Nephron progenitor cell (in vitro differentiated cells): Measurements from ENCODE around the gene EXOC4.

Experiments used
- DNase-seq: peaks from one replicate; pipeline ENCODE4 v3.0.0; 2021
- H3K27ac Mint-ChIP-seq: 2 replicates; pipeline ENCODE4 v1.8.0; 2021; ENCODE audit warnings: mild to moderate bottlenecking, moderate library complexity, mixed read lengths
- H3K27me3 Mint-ChIP-seq: 2 replicates; pipeline ENCODE4 v1.8.0; 2021; ENCODE audit warnings: mild to moderate bottlenecking, low read depth, mixed read lengths; ENCODE audit not compliant: poor library complexity
- H3K36me3 Mint-ChIP-seq: 2 replicates; pipeline ENCODE4 v1.8.0; 2021; ENCODE audit warnings: low read depth, mixed read lengths
- H3K4me1 Mint-ChIP-seq: 2 replicates; pipeline ENCODE4 v1.8.0; 2021; ENCODE audit warnings: mixed read lengths
- H3K4me3 Mint-ChIP-seq: 2 replicates; pipeline ENCODE4 v1.8.0; 2021; ENCODE audit warnings: mild to moderate bottlenecking, moderate library complexity, mixed read lengths
- H3K9me3 Mint-ChIP-seq: 2 replicates; pipeline ENCODE4 v1.8.0; 2021; ENCODE audit warnings: mild to moderate bottlenecking, moderate library complexity, mixed read lengths
- CTCF ChIP-seq: fragments of 200-600 bp; sonication (generic); IDR thresholded peaks from 2 replicates; pipeline ENCODE4 v1.5.0; 2021; ENCODE audit warnings: antibody characterized with exemption

Gene EXOC4

GRCh38 chr7:133591704-133592340 lies 338.9 kb downstream of the EXOC4 start:
- Mint-ChIP-seq H3K4me3 (no peak overlapping the region), H3K4me1 (no peaks in the 10 kb centered on the region), H3K36me3 (no peaks in the 10 kb centered on the region), H3K9me3 (no peaks in the 10 kb centered on the region), H3K27me3 (no peaks in the 10 kb centered on the region), H3K27ac (no peak overlapping the region)
- TF ChIP-seq CTCF, result no peak
- DNase-seq, result no peak

- no peak for DNase-seq
- Mint-ChIP-seq H3K27ac (no peak overlapping the region), H3K9me3 (no peaks in the 10 kb centered on the region), H3K4me1 (no peaks in the 10 kb centered on the region), H3K36me3 (no peaks in the 10 kb centered on the region), H3K27me3 (no peaks in the 10 kb centered on the region), H3K4me3 (no peak overlapping the region)
- no peak for TF ChIP-seq CTCF
Observed at GRCh38 chr7:133593561-133593960, 340.7 kb downstream of the EXOC4 start.

GRCh38 chr7:133601617-133602016 lies 348.7 kb downstream of the EXOC4 start:
- H3K4me3 Mint-ChIP-seq, result no peak overlapping the region

DNA sequence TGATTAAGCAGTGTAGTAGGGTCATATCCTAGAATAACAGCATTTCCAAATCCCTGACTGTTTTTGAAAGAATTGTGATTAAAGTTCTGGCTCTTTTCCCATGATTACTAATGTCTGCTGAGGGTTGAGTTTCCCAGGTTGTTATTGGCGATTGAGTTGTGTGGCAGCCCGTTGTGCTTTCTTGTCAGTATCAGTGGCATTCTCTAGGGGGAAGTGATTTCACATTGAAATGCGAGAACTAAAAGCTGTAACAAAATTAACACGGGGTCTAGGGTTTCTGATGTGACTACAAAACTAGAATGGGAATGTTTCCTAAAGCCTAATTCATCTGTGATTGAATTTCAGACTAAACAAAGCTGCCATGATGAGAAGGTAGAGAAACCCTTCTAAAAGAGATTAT lies 349.4 kb downstream of the EXOC4 start:
- TF ChIP-seq CTCF, result no peak
- Mint-ChIP-seq H3K4me3 (no peak overlapping the region), H3K9me3 (no peaks in the 10 kb centered on the region), H3K36me3 (no peaks in the 10 kb centered on the region), H3K27me3 (peaks cover 2% of the 10 kb centered on the region), H3K4me1 (peaks cover 22% of the 10 kb centered on the region), H3K27ac (peak overlapping the region; percentile 52)
- DNase-seq, result no peak

More at GRCh38 chr7:133601617-133602016, 348.7 kb downstream of the EXOC4 start:
- Mint-ChIP-seq H3K36me3 (no peaks in the 10 kb centered on the region), H3K27ac (no peak overlapping the region), H3K4me1 (peaks cover 22% of the 10 kb centered on the region), H3K27me3 (peaks cover 2% of the 10 kb centered on the region), H3K9me3 (no peaks in the 10 kb centered on the region)
- TF ChIP-seq CTCF, result no peak
- no peak for DNase-seq

DNA sequence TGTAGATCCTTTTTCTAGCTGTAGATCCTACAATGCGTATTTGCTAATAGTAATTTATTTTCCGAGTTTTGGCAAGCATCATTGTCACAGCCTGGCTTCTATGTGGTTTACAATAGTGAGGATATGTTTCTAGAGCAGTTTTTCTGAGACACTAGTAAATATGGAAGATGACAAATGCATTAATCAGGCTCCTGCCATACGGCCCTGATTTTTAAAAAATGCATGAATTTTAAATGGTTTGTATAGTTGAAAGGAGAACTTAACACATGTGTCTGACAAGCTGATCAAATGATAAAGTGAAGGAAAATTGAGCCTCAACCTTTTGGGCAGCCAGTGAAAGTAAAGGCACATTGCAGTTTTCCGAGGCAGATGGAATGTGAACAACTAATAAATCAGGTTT lies 354.1 kb downstream of the EXOC4 start:
- Mint-ChIP-seq H3K27me3 (peaks cover 2% of the 10 kb centered on the region), H3K4me3 (no peak overlapping the region), H3K36me3 (no peaks in the 10 kb centered on the region), H3K9me3 (no peaks in the 10 kb centered on the region), H3K4me1 (peaks cover 15% of the 10 kb centered on the region), H3K27ac (no peak overlapping the region)
- no peak for TF ChIP-seq CTCF
- DNase-seq, result no peak

DNA sequence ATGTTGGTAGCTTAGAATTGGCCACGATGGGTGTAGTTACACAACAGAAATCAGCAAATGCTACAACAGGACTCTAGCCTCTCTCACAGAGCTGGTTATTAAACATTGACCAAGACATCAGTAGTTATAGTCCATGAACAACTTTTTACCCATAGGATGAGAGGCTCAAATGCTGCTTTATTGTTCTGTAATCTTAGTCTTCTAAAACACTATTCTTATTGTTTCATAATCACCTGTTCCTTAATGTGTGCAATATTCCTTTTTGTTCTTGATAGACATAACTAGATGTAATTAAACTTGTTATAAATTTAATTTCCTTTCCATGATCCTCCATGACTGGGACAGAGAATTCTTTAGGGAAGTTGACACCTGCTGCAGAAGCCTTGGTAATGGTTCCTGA lies 356.9 kb downstream of the EXOC4 start:
- H3K36me3 Mint-ChIP-seq, result no peaks in the 10 kb centered on the region
- no peak overlapping the region for H3K4me3 Mint-ChIP-seq
- H3K27me3 Mint-ChIP-seq, result peaks cover 2% of the 10 kb centered on the region
- peak overlapping the region; percentile 27 for H3K27ac Mint-ChIP-seq
- DNase-seq, result no peak
- peaks cover 6% of the 10 kb centered on the region for H3K4me1 Mint-ChIP-seq
- no peaks in the 10 kb centered on the region for H3K9me3 Mint-ChIP-seq
- TF ChIP-seq CTCF, result no peak
